Subcutaneous adipose tissue (tissue), 4 donors: Measurements from ENCODE around the gene LINS1. TPM values are rescaled to one million over a fixed set of nuclear protein-coding genes. Genes with fewer than 3 reads are reported as not detected.

Experiments used
- CTCF ChIP-seq: fragments of 450-650 bp; IDR thresholded peaks from one replicate; pipeline ENCODE4 v1.5.1; 2016; ENCODE audit warnings: low read depth, mild to moderate bottlenecking, control low read depth, antibody characterized with exemption, moderate library complexity
- total RNA-seq, 4 donors: library from RNA; depleted of rRNA; stranded (reverse); fragments of >200 nt; gene quantifications; one replicate each; pipeline ENCODE4 v1.1.0, GENCODE V29; 2016

Gene LINS1
- total RNA-seq, 4 donors from 2014 or later = 18.5 to 31.0 (median 22.2) TPM

- no peak for TF ChIP-seq CTCF
Observed at GRCh38 chr15:100558771-100559254, 43.2 kb downstream of the LINS1 start.

- TF ChIP-seq CTCF = no peak
Observed at GRCh38 chr15:100553468-100553867, 48.5 kb downstream of the LINS1 start.

GRCh38 chr15:100547961-100548360 is 54.0 kb downstream of the LINS1 start:
- no peak for TF ChIP-seq CTCF

GRCh38 chr15:100544946-100545345 is 57.0 kb downstream of the LINS1 start:
- TF ChIP-seq CTCF = no peak

- no peak for TF ChIP-seq CTCF
Observed at GRCh38 chr15:100544338-100544841, 57.6 kb downstream of the LINS1 start.

- TF ChIP-seq CTCF = no peak
Observed at GRCh38 chr15:100542290-100542689, 59.7 kb downstream of the LINS1 start.

- no peak for TF ChIP-seq CTCF
Observed at GRCh38 chr15:100537331-100537730, 64.7 kb downstream of the LINS1 start.
